ENCODE measurements around the gene MOB3C. TPM values are rescaled to one million over a fixed set of nuclear protein-coding genes. Genes with fewer than 3 reads are reported as not detected.

MOB3C gene
- total RNA-seq, 2 experiments from 2014 or later, result 19.5 to 21.4 TPM

GRCh38 chr1:46613661-46614603, 2.7 kb downstream of the MOB3C start:
- Mint-ChIP-seq H3K27ac (peak overlapping the region; percentile 78), H3K36me3 (ENCODE audit: low read depth) (peaks cover 24% of the 10 kb centered on the region), H3K4me3 (peak overlapping the region; percentile 47), H3K27me3 (no peaks in the 10 kb centered on the region), H3K4me1 (peaks cover 56% of the 10 kb centered on the region), H3K9me3 (no peaks in the 10 kb centered on the region)
- POLR2A ChIA-PET, result interaction anchor here (1.0 kb wide), 1 partner anchor 11 kb away, joined by 4 read pairs; no protein-coding TSS in a partner anchor
- peak; percentile 58 for DNase-seq
- CTCF ChIA-PET, result interaction anchor here (0.8 to 2.7 kb wide), 4 partner anchors 9 to 175 kb away, joined by 3 to 10 read pairs (median 4); partner anchors contain the start of gene MKNK1

GRCh38 chr1:46612937-46613660, 3.5 kb downstream of the MOB3C start:
- no peaks in the 10 kb centered on the region for H3K27me3 Mint-ChIP-seq

GRCh38 chr1:46611691-46612221, 4.9 kb downstream of the MOB3C start:
- Mint-ChIP-seq H3K27ac (peak overlapping the region; percentile 11), H3K9me3 (no peaks in the 10 kb centered on the region), H3K4me1 (peaks cover 51% of the 10 kb centered on the region), H3K4me3 (no peak overlapping the region), H3K36me3 (ENCODE audit: low read depth) (peaks cover 39% of the 10 kb centered on the region), H3K27me3 (no peaks in the 10 kb centered on the region)
- ChIA-PET POLR2A (no interaction called here), CTCF (no interaction called here)
- DNase-seq, result no peak

More at GRCh38 chr1:46612937-46613660, 3.5 kb downstream of the MOB3C start:
- Mint-ChIP-seq H3K4me3 (peak overlapping the region; percentile 3), H3K36me3 (ENCODE audit: low read depth) (peaks cover 32% of the 10 kb centered on the region), H3K4me1 (peaks cover 54% of the 10 kb centered on the region), H3K27ac (peak overlapping the region; percentile 78), H3K9me3 (no peaks in the 10 kb centered on the region)
- CTCF ChIA-PET, result interaction anchor here (1.0 to 2.7 kb wide), 3 partner anchors 8 to 174 kb away, joined by 3 to 10 read pairs (median 4); partner anchors contain the start of gene MKNK1
- POLR2A ChIA-PET, result interaction anchor here (1.0 kb wide), 1 partner anchor 10 kb away, joined by 4 read pairs; no protein-coding TSS in a partner anchor
- DNase-seq, result no peak

GRCh38 chr1:46607345-46608130, 9.1 kb downstream of the MOB3C start:
- no peak for DNase-seq
- ChIA-PET CTCF (interaction anchor here (1.5 to 2.3 kb wide), 2 partner anchors 9 to 60 kb away, joined by 3 to 12 read pairs; partner anchors contain the start of gene MOB3C), POLR2A (interaction anchor here (0.6 kb wide), 1 partner anchor 25 kb away, joined by 3 read pairs; no protein-coding TSS in a partner anchor)
- Mint-ChIP-seq H3K4me3 (no peak overlapping the region), H3K27ac (peak overlapping the region; percentile 38), H3K36me3 (ENCODE audit: low read depth) (peaks cover 44% of the 10 kb centered on the region), H3K27me3 (no peaks in the 10 kb centered on the region), H3K4me1 (peaks cover 55% of the 10 kb centered on the region), H3K9me3 (no peaks in the 10 kb centered on the region)

- ChIA-PET POLR2A (interaction anchor here (0.9 kb wide), 1 partner anchor 68 kb away, joined by 4 read pairs; no protein-coding TSS in a partner anchor), CTCF (interaction anchor here (1.5 to 2.3 kb wide), 2 partner anchors 10 to 61 kb away, joined by 3 to 12 read pairs; partner anchors contain the start of gene MOB3C)
- peaks cover 50% of the 10 kb centered on the region for H3K36me3 Mint-ChIP-seq (ENCODE audit: low read depth)
- no peaks in the 10 kb centered on the region for H3K27me3 Mint-ChIP-seq
- H3K9me3 Mint-ChIP-seq, result no peaks in the 10 kb centered on the region
- peaks cover 61% of the 10 kb centered on the region for H3K4me1 Mint-ChIP-seq
- no peak for DNase-seq
- H3K4me3 Mint-ChIP-seq, result peak overlapping the region; percentile 48
- H3K27ac Mint-ChIP-seq, result no peak overlapping the region
These were observed 10.2 kb downstream of the MOB3C start for GRCh38 chr1:46606255-46606965.

GRCh38 chr1:46605232-46605631, 11.4 kb downstream of the MOB3C start:
- CTCF ChIA-PET, result interaction anchor here (0.6 to 4.9 kb wide), 7 partner anchors 8 to 95 kb away, joined by 3 to 25 read pairs (median 10); partner anchors contain the start of gene MOB3C
- Mint-ChIP-seq H3K4me1 (peaks cover 61% of the 10 kb centered on the region), H3K36me3 (ENCODE audit: low read depth) (peaks cover 52% of the 10 kb centered on the region), H3K27ac (peak overlapping the region; percentile 90), H3K9me3 (no peaks in the 10 kb centered on the region), H3K4me3 (peak overlapping the region; percentile 89), H3K27me3 (no peaks in the 10 kb centered on the region)
- POLR2A ChIA-PET, result no interaction called here
- DNase-seq, result peak; percentile 49

- H3K27ac Mint-ChIP-seq, result peak within 1 kb of the TSS; percentile 90
- ChIA-PET CTCF (interaction anchor here (0.6 to 4.9 kb wide), 15 partner anchors 10 to 332 kb away, joined by 3 to 25 read pairs (median 4); partner anchors contain the start of gene MOB3C), POLR2A (interaction anchor here (0.6 to 1.2 kb wide), 6 partner anchors 12 to 263 kb away, joined by 3 to 10 read pairs (median 4); partner anchors contain the start of gene MOB3C)
- peaks cover 39% of the 10 kb centered on the region for H3K36me3 Mint-ChIP-seq (ENCODE audit: low read depth)
- no peaks in the 10 kb centered on the region for H3K9me3 Mint-ChIP-seq
- peak within 1 kb of the TSS; percentile 89 for H3K4me3 Mint-ChIP-seq
- H3K27me3 Mint-ChIP-seq, result no peaks in the 10 kb centered on the region
- DNase-seq, result peak; percentile 98
- H3K4me1 Mint-ChIP-seq, result peaks cover 71% of the 10 kb centered on the region
These were observed 12.6 kb downstream of the MOB3C start, which contains the start of gene MKNK1 for GRCh38 chr1:46603858-46604549. Gene MKNK1 (minus strand): TSS chr1:46604268. CDS start chr1:46583327, 20,941 bp downstream.

GRCh38 chr1:46603481-46603857, 13.1 kb downstream of the MOB3C start:
- H3K9me3 Mint-ChIP-seq, result no peaks in the 10 kb centered on the region
- CTCF ChIA-PET, result interaction anchor here (0.5 to 4.9 kb wide), 9 partner anchors 9 to 257 kb away, joined by 3 to 25 read pairs (median 5); partner anchors contain the start of gene MOB3C
- POLR2A ChIA-PET, result interaction anchor here (1.2 kb wide), 1 partner anchor 13 kb away, joined by 10 read pairs; the partner anchor contains the start of gene MOB3C
- peaks cover 74% of the 10 kb centered on the region for H3K4me1 Mint-ChIP-seq
- H3K27me3 Mint-ChIP-seq, result no peaks in the 10 kb centered on the region
- peak overlapping the region; percentile 90 for H3K27ac Mint-ChIP-seq
- DNase-seq, result no peak
- peaks cover 34% of the 10 kb centered on the region for H3K36me3 Mint-ChIP-seq (ENCODE audit: low read depth)
- peak overlapping the region; percentile 89 for H3K4me3 Mint-ChIP-seq

- no peak overlapping the region for H3K27ac Mint-ChIP-seq
These were observed 15.2 kb downstream of the MOB3C start for GRCh38 chr1:46601257-46602007.

More at GRCh38 chr1:46601257-46602007, 15.2 kb downstream of the MOB3C start:
- peaks cover 33% of the 10 kb centered on the region for H3K36me3 Mint-ChIP-seq (ENCODE audit: low read depth)
- no peaks in the 10 kb centered on the region for H3K27me3 Mint-ChIP-seq
- CTCF ChIA-PET, result interaction anchor here (0.7 to 4.9 kb wide), 3 partner anchors 12 to 71 kb away, joined by 3 to 25 read pairs (median 3); no protein-coding TSS in a partner anchor
- POLR2A ChIA-PET, result interaction anchor here (0.6 kb wide), 1 partner anchor 105 kb away, joined by 3 read pairs; no protein-coding TSS in a partner anchor
- no peaks in the 10 kb centered on the region for H3K9me3 Mint-ChIP-seq
- no peak overlapping the region for H3K4me3 Mint-ChIP-seq
- peaks cover 79% of the 10 kb centered on the region for H3K4me1 Mint-ChIP-seq
- no peak for DNase-seq
